H1 (cell line): ENCODE results near the gene SMYD3. TPM values are rescaled to one million over a fixed set of nuclear protein-coding genes. Genes with fewer than 3 reads are reported as not detected.

ENCODE experiments used
- CTCF ChIA-PET: fragments of 300-600 bp; sonication (Branson Sonifier 250); formaldehyde crosslinking; loops from one replicate; lab custom pipeline; 2021; ENCODE audit not compliant: partially characterized antibody; lab: Charles Lee
- POLR2A ChIA-PET: fragments of 300-600 bp; sonication (Branson Sonifier 250); formaldehyde crosslinking; loops from one replicate; lab custom pipeline; 2021; ENCODE audit warnings: inconsistent platforms; ENCODE audit not compliant: partially characterized antibody; lab: Charles Lee
- DNase-seq, 2 experiments: peaks; one replicate each; pipeline versions ENCODE4 v3.0.0 to v3.0.0-alpha.2; 2010 to 2022; ENCODE audit warnings: low spot score in 2 of 2, low read depth in 1 of 2, mixed read lengths in 1 of 2
- FAIRE-seq: peaks from 2 replicates; lab custom pipeline; 2011; peaks lifted over from hg19 to GRCh38; lab: Jason Lieb, UNC
- H2AFZ ChIP-seq: 2 replicates; pipeline ENCODE4 v1.8.1; 2012; ENCODE audit warnings: low read length, inconsistent platforms
- H2AK5ac ChIP-seq: 2 replicates; pipeline ENCODE4 v1.6.1; 2013; ENCODE audit warnings: low read depth, low read length
- H2BK120ac ChIP-seq: replicated peaks from 2 replicates; pipeline ENCODE3; 2013; ENCODE audit warnings: low read depth, low read length, inconsistent platforms
- H2BK12ac ChIP-seq: 2 replicates; pipeline ENCODE4 v1.6.1; 2013; ENCODE audit warnings: low read depth, low read length
- H2BK15ac ChIP-seq: 2 replicates; pipeline ENCODE4 v1.6.1; 2013; ENCODE audit warnings: low read length
- H2BK20ac ChIP-seq: 2 replicates; pipeline ENCODE4 v1.6.1; 2013; ENCODE audit warnings: low read length
- H2BK5ac ChIP-seq: 2 replicates; pipeline ENCODE4 v1.6.1; 2013; ENCODE audit warnings: low read depth, low read length
- H3K14ac ChIP-seq: 2 replicates; pipeline ENCODE4 v1.6.1; 2013; ENCODE audit warnings: inconsistent platforms; ENCODE audit not compliant: insufficient read length
- H3K18ac ChIP-seq: 2 replicates; pipeline ENCODE4 v1.6.1; 2013; ENCODE audit warnings: low read length; ENCODE audit errors: extremely low read depth
- H3K23ac ChIP-seq: 2 replicates; pipeline ENCODE4 v1.6.1; 2013; ENCODE audit warnings: inconsistent platforms; ENCODE audit not compliant: insufficient read length
- H3K23me2 ChIP-seq: 2 replicates; pipeline ENCODE4 v1.6.1; 2013; ENCODE audit warnings: low read depth, low read length
- H3K27ac ChIP-seq: 2 replicates; pipeline ENCODE4 v1.6.1; 2011; ENCODE audit warnings: low read depth, low read length, inconsistent platforms
- H3K27me3 ChIP-seq, 4 experiments: replicated peaks in 1 of 4; 1 replicate in 1 of 4; 2 replicates in 3 of 4; pipeline versions ENCODE4 v1.6.1 to v1.8.1; 2011 to 2013; ENCODE audit warnings: low read length in 3 of 4, mild to moderate bottlenecking in 3 of 4, inconsistent platforms in 2 of 4, mixed read lengths in 2 of 4, moderate library complexity in 1 of 4; ENCODE audit not compliant: control insufficient read depth in 3 of 4, insufficient read depth in 3 of 4; ENCODE audit errors: extremely low read depth in 1 of 4
- H3K36me3 ChIP-seq, 4 experiments: 2 replicates each; pipeline versions ENCODE4 v1.6.1 to v1.8.1; 2011 to 2013; ENCODE audit warnings: mild to moderate bottlenecking in 4 of 4, low read length in 3 of 4, moderate library complexity in 2 of 4, control low read depth in 1 of 4, inconsistent platforms in 1 of 4; ENCODE audit not compliant: insufficient read depth in 4 of 4, control insufficient read depth in 2 of 4
- H3K4ac ChIP-seq: replicated peaks from 2 replicates; pipeline ENCODE3; 2013; ENCODE audit warnings: low read length, low read depth, mixed read lengths, inconsistent platforms; ENCODE audit not compliant: insufficient read length
- H3K4me1 ChIP-seq, 4 experiments: replicated peaks in 1 of 4; 1 replicate in 1 of 4; 2 replicates in 3 of 4; pipeline versions ENCODE4 v1.6.1 to v1.8.1; 2011 to 2013; ENCODE audit warnings: low read length in 3 of 4, inconsistent platforms in 2 of 4, mixed read lengths in 1 of 4; ENCODE audit not compliant: insufficient read depth in 4 of 4, control insufficient read depth in 3 of 4
- H3K4me2 ChIP-seq, 2 experiments: 2 replicates each; pipeline versions ENCODE4 v1.6.1 to v1.8.1; 2011 to 2013; ENCODE audit warnings: low read depth in 2 of 2, low read length in 2 of 2, control low read depth in 1 of 2, inconsistent platforms in 1 of 2, mild to moderate bottlenecking in 1 of 2; ENCODE audit not compliant: insufficient read depth in 1 of 2
- H3K4me3 ChIP-seq, 4 experiments: fragments of 200-600, 300-600 bp in 1 of 4; sonication (generic), shearing (Covaris generic), sonication (Bioruptor Twin) in 1 of 4; 2 replicates each; pipeline versions ENCODE4 v1.5.1 to v1.8.1; 2011 to 2016; ENCODE audit warnings: low read length in 4 of 4, low read depth in 3 of 4, control low read depth in 2 of 4, inconsistent platforms in 2 of 4, mild to moderate bottlenecking in 2 of 4, mixed read lengths in 1 of 4, moderate library complexity in 1 of 4; ENCODE audit not compliant: insufficient read depth in 2 of 4; ENCODE audit errors: extremely low read depth in 1 of 4
- H3K56ac ChIP-seq: replicated peaks from 2 replicates; pipeline ENCODE3; 2013; ENCODE audit warnings: low read depth, mild to moderate bottlenecking, mixed read lengths, low read length, inconsistent platforms; ENCODE audit not compliant: insufficient read length
- H3K79me1 ChIP-seq: 2 replicates; pipeline ENCODE4 v1.6.1; 2013; ENCODE audit warnings: low read depth, low read length, control low read depth
- H3K79me2 ChIP-seq, 2 experiments: 2 replicates each; pipeline versions ENCODE4 v1.6.1 to v1.8.1; 2012 to 2013; ENCODE audit warnings: low read length in 2 of 2, mild to moderate bottlenecking in 2 of 2, inconsistent platforms in 1 of 2; ENCODE audit not compliant: insufficient read depth in 2 of 2, control insufficient read depth in 1 of 2
- H3K9ac ChIP-seq, 4 experiments: replicated peaks in 1 of 4; 1 replicate in 1 of 4; 2 replicates in 3 of 4; pipeline versions ENCODE4 v1.6.1 to v1.8.1; 2011 to 2013; ENCODE audit warnings: low read depth in 3 of 4, low read length in 3 of 4, control low read depth in 2 of 4, mild to moderate bottlenecking in 2 of 4, moderate library complexity in 2 of 4, inconsistent platforms in 1 of 4; ENCODE audit errors: extremely low read depth in 1 of 4
- H3K9me3 ChIP-seq, 2 experiments: 2 replicates each; pipeline versions ENCODE4 v1.6.1 to v1.8.1; 2012 to 2013; ENCODE audit warnings: mild to moderate bottlenecking in 2 of 2, moderate library complexity in 2 of 2, control low read depth in 1 of 2, inconsistent platforms in 1 of 2, low read depth in 1 of 2, low read length in 1 of 2, mixed read lengths in 1 of 2; ENCODE audit not compliant: insufficient read depth in 2 of 2
- H4K20me1 ChIP-seq, 2 experiments: replicated peaks in 1 of 2; 2 replicates each; pipeline versions ENCODE3 to v1.8.1; 2011 to 2013; ENCODE audit warnings: inconsistent platforms in 2 of 2, low read length in 2 of 2, mild to moderate bottlenecking in 1 of 2; ENCODE audit not compliant: insufficient read depth in 2 of 2, control insufficient read depth in 1 of 2
- H4K5ac ChIP-seq: 2 replicates; pipeline ENCODE4 v1.6.1; 2013; ENCODE audit warnings: low read length, low read depth, mixed read lengths, inconsistent platforms; ENCODE audit not compliant: insufficient read length
- H4K8ac ChIP-seq: 2 replicates; pipeline ENCODE4 v1.8.0; 2013; ENCODE audit warnings: mild to moderate bottlenecking, moderate library complexity, low read length, inconsistent platforms; ENCODE audit not compliant: insufficient read depth; ENCODE audit errors: extremely low read depth
- H4K91ac ChIP-seq: replicated peaks from 2 replicates; pipeline ENCODE3; 2013; ENCODE audit warnings: low read length, mixed read lengths, inconsistent platforms; ENCODE audit not compliant: insufficient read length
- BACH1 ChIP-seq: IDR thresholded peaks from 2 replicates; pipeline ENCODE4 v1.6.1; 2012; ENCODE audit warnings: low read length, improper control_type of control experiment
- BRCA1 ChIP-seq: IDR thresholded peaks from 2 replicates; pipeline ENCODE4 v1.6.1; 2012; ENCODE audit warnings: low read depth, low read length, improper control_type of control experiment
- CHD2 ChIP-seq: IDR thresholded peaks from 2 replicates; pipeline ENCODE4 v1.6.1; 2012; ENCODE audit warnings: low read length, improper control_type of control experiment
- CREB1 ChIP-seq: IDR thresholded peaks from 2 replicates; pipeline ENCODE4 v1.6.1; 2012; ENCODE audit warnings: inconsistent platforms
- CTBP2 ChIP-seq: IDR thresholded peaks from 2 replicates; pipeline ENCODE4 v1.7.0; 2011; ENCODE audit warnings: borderline replicate concordance, mild to moderate bottlenecking, moderate library complexity, mixed read lengths, low read length; ENCODE audit not compliant: insufficient read depth, insufficient read length
- EGR1 ChIP-seq: IDR thresholded peaks from 2 replicates; pipeline ENCODE4 v1.6.1; 2011; ENCODE audit warnings: low read depth, low read length, borderline replicate concordance
- EZH2 ChIP-seq: fragments of 200-600 bp; sonication (generic); IDR thresholded peaks from 2 replicates; pipeline ENCODE4 v1.7.1; 2012; ENCODE audit warnings: low read depth, mild to moderate bottlenecking, moderate library complexity, low read length, inconsistent platforms; ENCODE audit not compliant: severe bottlenecking
- GABPA ChIP-seq: IDR thresholded peaks from 2 replicates; pipeline ENCODE4 v1.6.1; 2011; ENCODE audit warnings: mild to moderate bottlenecking, low read length, moderate library complexity, borderline replicate concordance; ENCODE audit not compliant: insufficient read depth
- HDAC6 ChIP-seq: IDR thresholded peaks from one replicate; pipeline ENCODE4 v1.7.1; 2012; ENCODE audit warnings: low read depth, mild to moderate bottlenecking, inconsistent platforms, low read length, moderate library complexity
- KDM4A ChIP-seq: IDR thresholded peaks from one replicate; pipeline ENCODE4 v1.7.1; 2012; ENCODE audit warnings: low read depth, mild to moderate bottlenecking, moderate library complexity, low read length, inconsistent platforms; ENCODE audit not compliant: severe bottlenecking
- KDM5A ChIP-seq: fragments of 200-600 bp; IDR thresholded peaks from 2 replicates; pipeline ENCODE4 v1.7.1; 2012; ENCODE audit warnings: mild to moderate bottlenecking, low read length, inconsistent platforms, mixed read lengths
- RFX5 ChIP-seq: IDR thresholded peaks from 2 replicates; pipeline ENCODE4 v1.6.1; 2011; ENCODE audit warnings: low read depth, low read length, improper control_type of control experiment, borderline replicate concordance
- SIN3A ChIP-seq, 2 experiments: IDR thresholded peaks in 1 of 2; conservative IDR thresholded peaks in 1 of 2; 2 replicates each; pipeline ENCODE4 v1.6.1; 2011 to 2012; ENCODE audit warnings: low read length in 2 of 2, improper control_type of control experiment in 1 of 2, low read depth in 1 of 2, mild to moderate bottlenecking in 1 of 2
- SIRT6 ChIP-seq: IDR thresholded peaks from one replicate; pipeline ENCODE4 v1.7.1; 2012; ENCODE audit warnings: low read length, inconsistent platforms
- SIX5 ChIP-seq: IDR thresholded peaks from 2 replicates; pipeline ENCODE4 v1.6.1; 2011; ENCODE audit warnings: mild to moderate bottlenecking, low read depth, low read length
- WGBS, 2 experiments: shearing (Covaris generic) in 1 of 2; methylation state at CpG; one replicate each; pipeline versions ENCODE4 v1.1.6 to v1.1.7; 2013 to 2015; ENCODE audit warnings: low lambda C conversion rate in 2 of 2, mixed read lengths in 2 of 2, inconsistent platforms in 1 of 2, low coverage in 1 of 2, missing lambda C conversion rate in 1 of 2; ENCODE audit not compliant: insufficient replicate concordance in 2 of 2, insufficient coverage in 1 of 2, insufficient read length in 1 of 2; ENCODE audit errors: extremely low coverage in 1 of 2, missing lambda C conversion rate in 1 of 2; 5-methylcytosine and 5-hydroxymethylcytosine counted together
- polyA plus RNA-seq, 7 experiments: library from polyadenylated mRNA; depleted of rRNA in 3 of 7; stranded (reverse) in 5 of 7; unstranded in 2 of 7; fragments of >200 nt in 5 of 7; fragments of 200-250 nt in 2 of 7; gene quantifications; 1 replicate in 5 of 7; 2 replicates in 1 of 7; 4 replicates in 1 of 7; pipeline versions ENCODE4 v1.2.1 to v1.2.3, GENCODE V29; 2011 to 2013; ENCODE audit warnings: missing spikeins in 2 of 7, mixed read lengths in 2 of 7
- total RNA-seq: library from RNA; stranded (reverse); fragmentation: NEBNext Ultra II Directional; extraction: Animal tissue kit (Norgen Biotek cat#: 25700); gene quantifications from 2 replicates; pipeline ENCODE4 v1.2.1, GENCODE V29; 2021
- TF ChIP-seq, protein P1 (sequence below): IDR thresholded peaks from 2 replicates; pipeline ENCODE4 v1.6.1; 2012; ENCODE audit warnings: inconsistent platforms

SMYD3 gene
- total and polyA plus RNA-seq, 2 of the 8 experiments (the other 6 are each of a cell fraction or from before 2014, with no cell fraction given) = 17.3 to 25.4 TPM

DNA sequence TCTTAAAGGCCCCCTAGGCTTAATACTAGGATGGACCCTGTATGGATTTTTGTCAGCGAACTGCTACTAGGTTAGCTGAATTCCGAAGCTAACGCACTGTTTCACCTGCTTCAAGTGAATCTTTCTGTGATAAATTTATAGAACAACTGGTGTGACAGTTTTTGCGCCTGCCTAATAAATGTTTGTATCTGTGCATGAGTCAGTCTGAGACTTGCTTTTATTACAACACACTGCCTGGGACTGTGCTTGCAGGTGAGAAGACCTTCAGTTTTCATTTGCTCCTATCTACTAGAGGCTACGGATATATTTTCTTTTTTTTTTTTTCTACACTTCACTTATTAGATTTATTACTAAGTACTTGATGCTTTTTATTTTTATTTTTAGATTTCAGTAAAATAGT, 420.9 kb downstream of the SMYD3 start:
- no peak for TF ChIP-seq KDM5A
- TF ChIP-seq, protein P1, sequence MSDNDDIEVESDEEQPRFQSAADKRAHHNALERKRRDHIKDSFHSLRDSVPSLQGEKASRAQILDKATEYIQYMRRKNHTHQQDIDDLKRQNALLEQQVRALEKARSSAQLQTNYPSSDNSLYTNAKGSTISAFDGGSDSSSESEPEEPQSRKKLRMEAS = no peak
- no peak for TF ChIP-seq BACH1
- TF ChIP-seq KDM4A = no peak
- TF ChIP-seq CHD2 = no peak
- TF ChIP-seq RFX5 = no peak
- TF ChIP-seq GABPA = no peak
- no peak for TF ChIP-seq SIX5
- no peak for TF ChIP-seq CREB1
- TF ChIP-seq BRCA1 = no peak
- no peak for TF ChIP-seq EGR1
- TF ChIP-seq HDAC6 = no peak
- TF ChIP-seq EZH2 = no peak
- no peak for TF ChIP-seq SIN3A (conservative IDR thresholded peaks at IDR 0.05 in 1 of 2, IDR thresholded peaks at IDR 0.05 in 1 of 2; ENCODE audit: low read depth in 1 of 2, low read length in 2 of 2)
- no peak for TF ChIP-seq CTBP2
- no peak for TF ChIP-seq SIRT6
- Histone ChIP-seq H2AK5ac (no peak overlapping the region), H3K4me1 (no peaks in the 10 kb centered on the region), H3K14ac (no peak overlapping the region), H3K4ac (no peak overlapping the region), H3K18ac (no peak overlapping the region), H3K9ac (no peak overlapping the region), H4K8ac (no peak overlapping the region), H3K79me1 (no peaks in the 10 kb centered on the region), H3K4me2 (no peak overlapping the region), H3K23me2 (no peaks in the 10 kb centered on the region), H3K23ac (no peak overlapping the region), H4K91ac (no peak overlapping the region), H2BK120ac (no peak overlapping the region), H2BK5ac (no peak overlapping the region), H2BK20ac (no peak overlapping the region), H4K5ac (no peak overlapping the region), H2AFZ (no peak overlapping the region), H3K36me3 (no peaks in the 10 kb centered on the region; a peak in 1 of 8 replicates), H3K27me3 (no peaks in the 10 kb centered on the region), H2BK15ac (no peak overlapping the region), H3K9me3 (peaks cover 8% of the 10 kb centered on the region in 2 experiments; a peak in 2 of 4 replicates), H3K4me3 (no peak overlapping the region), H3K79me2 (no peaks in the 10 kb centered on the region), H3K27ac (no peak overlapping the region), H4K20me1 (no peaks in the 10 kb centered on the region), H2BK12ac (no peak overlapping the region), H3K56ac (no peak overlapping the region)
- DNase-seq (no peak), FAIRE-seq (no peak)
- ChIA-PET CTCF (no interaction called here), POLR2A (no interaction called here)
- WGBS, 2 experiments = 91% methylated on average over 5 of the region's 5 CpGs; no CpG with 5 or more reads in 1 of the 2 experiments
